ENCODE measurements around the gene ANKRD49. TPM values are rescaled to one million over a fixed set of nuclear protein-coding genes. Genes with fewer than 3 reads are reported as not detected.
A peak's percentile ranks its signal among the peaks of the same experiment; 100 is the strongest.

The ANKRD49 gene
- 10 to 100 TPM; 61.3 to 64.1 TPM for total RNA-seq
- polyA plus RNA-seq: 10 to 100 TPM; 26.6 to 44.9 (median 30.9) TPM
- total RNA-seq: 31.0 to 88.7 (median 37.4) reads per million in 6 experiments

- Mint-ChIP-seq H3K36me3 (peaks cover 9 to 41% (median 16%) of the 10 kb centered on the region in 3 donors), H3K9me3 (no peaks in the 10 kb centered on the region), H3K4me1 (peaks cover 17 to 43% (median 41%) of the 10 kb centered on the region in 4 donors), H3K27ac (peak within 1 kb of the TSS; percentile 92 to 99 (median 98)), H3K27me3 (no peaks in the 10 kb centered on the region), H3K4me3 (peak within 1 kb of the TSS; percentile 92 to 99 (median 94))
- DNase-seq: peak; percentile 89 to 98 (median 98)
- POLR2A ChIA-PET: interaction anchor here (0.7 to 1.4 kb wide), 6 partner anchors 19 to 1896 kb away, joined by 3 to 6 read pairs (median 4); partner anchors contain the start of genes C11orf54, C11orf97, CCDC82 and JRKL
- ATAC-seq: peak; percentile 97 to 98
Observed at GRCh38 chr11:94493281-94494125, at the start of gene ANKRD49, which contains the start of gene MRE11. ANKRD49 (plus strand) TSS chr11:94493984; CDS start chr11:94496694, 2,710 bp downstream. MRE11 (minus strand) TSS chr11:94493844; CDS start chr11:94492801, 1,043 bp downstream.

- Mint-ChIP-seq H3K9me3 (no peaks in the 10 kb centered on the region), H3K4me3 (no peak overlapping the region), H3K4me1 (no peaks in the 10 kb centered on the region), H3K36me3 (peaks cover 11 to 81% (median 42%) of the 10 kb centered on the region in 3 donors), H3K27ac (no peak overlapping the region), H3K27me3 (no peaks in the 10 kb centered on the region)
- POLR2A ChIA-PET: no interaction called here
- ATAC-seq (no peak), DNase-seq (no peak)
Observed at GRCh38 chr11:94445641-94446040, 48.1 kb upstream of the ANKRD49 start.

- Mint-ChIP-seq H3K9me3 (no peaks in the 10 kb centered on the region), H3K27me3 (no peaks in the 10 kb centered on the region), H3K36me3 (peaks cover 11 to 77% (median 31%) of the 10 kb centered on the region in 3 donors), H3K27ac (no peak overlapping the region), H3K4me3 (no peak overlapping the region), H3K4me1 (no peaks in the 10 kb centered on the region)
- POLR2A ChIA-PET: no interaction called here
- DNase-seq (no peak), ATAC-seq (no peak)
Observed at GRCh38 chr11:94447149-94447548, 46.6 kb upstream of the ANKRD49 start.

- DNase-seq: no peak
- no peak overlapping the region for H3K4me3 Mint-ChIP-seq
- POLR2A ChIA-PET: no interaction called here
- H3K9me3 Mint-ChIP-seq: peaks cover 0 to 6% (median 0%) of the 10 kb centered on the region in 9 donors
- H3K4me1 Mint-ChIP-seq: peaks cover 0 to 1% (median 0%) of the 10 kb centered on the region in 4 donors
- H3K36me3 Mint-ChIP-seq: peaks cover 16 to 70% (median 28%) of the 10 kb centered on the region in 3 donors
- H3K27me3 Mint-ChIP-seq: no peaks in the 10 kb centered on the region
- no peak for ATAC-seq
- H3K27ac Mint-ChIP-seq: no peak overlapping the region
Observed at GRCh38 chr11:94449029-94449428, 44.8 kb upstream of the ANKRD49 start.

- no peak for DNase-seq
- POLR2A ChIA-PET: no interaction called here
- peaks cover 0 to 1% (median 0%) of the 10 kb centered on the region in 4 donors for H3K4me1 Mint-ChIP-seq
- no peak overlapping the region for H3K4me3 Mint-ChIP-seq
- H3K9me3 Mint-ChIP-seq: peaks cover 0 to 6% (median 0%) of the 10 kb centered on the region in 9 donors
- ATAC-seq: no peak
- peaks cover 12 to 69% (median 24%) of the 10 kb centered on the region in 3 donors for H3K36me3 Mint-ChIP-seq
- H3K27me3 Mint-ChIP-seq: no peaks in the 10 kb centered on the region
- no peak overlapping the region for H3K27ac Mint-ChIP-seq
Observed at GRCh38 chr11:94449437-94449836, 44.3 kb upstream of the ANKRD49 start.

- H3K27me3 Mint-ChIP-seq: no peaks in the 10 kb centered on the region
- no peak overlapping the region for H3K27ac Mint-ChIP-seq
- ATAC-seq (no peak), DNase-seq (no peak)
- POLR2A ChIA-PET: no interaction called here
- H3K4me1 Mint-ChIP-seq: peaks cover 0 to 1% (median 0%) of the 10 kb centered on the region in 4 donors
- H3K36me3 Mint-ChIP-seq: peaks cover 12 to 68% (median 26%) of the 10 kb centered on the region in 3 donors
- H3K9me3 Mint-ChIP-seq: peaks cover 0 to 6% (median 0%) of the 10 kb centered on the region in 9 donors
- H3K4me3 Mint-ChIP-seq: no peak overlapping the region
Observed at GRCh38 chr11:94450048-94450447, 43.7 kb upstream of the ANKRD49 start.

GRCh38 chr11:94452988-94453387 is 40.8 kb upstream of the ANKRD49 start:
- ATAC-seq (no peak), DNase-seq (no peak)
- no peak overlapping the region for H3K27ac Mint-ChIP-seq
- H3K4me3 Mint-ChIP-seq: no peak overlapping the region
- H3K4me1 Mint-ChIP-seq: peaks cover 0 to 2% (median under 1%) of the 10 kb centered on the region in 4 donors
- no peaks in the 10 kb centered on the region for H3K27me3 Mint-ChIP-seq
- POLR2A ChIA-PET: no interaction called here
- H3K36me3 Mint-ChIP-seq: peaks cover 12 to 71% (median 28%) of the 10 kb centered on the region in 3 donors
- peaks cover 0 to 6% (median 0%) of the 10 kb centered on the region in 9 donors for H3K9me3 Mint-ChIP-seq

GRCh38 chr11:94454301-94454700 is 39.5 kb upstream of the ANKRD49 start:
- Mint-ChIP-seq H3K27me3 (no peaks in the 10 kb centered on the region), H3K27ac (no peak overlapping the region), H3K4me3 (no peak overlapping the region), H3K4me1 (peaks cover 0 to 2% (median under 1%) of the 10 kb centered on the region in 4 donors), H3K9me3 (peaks cover 0 to 6% (median 0%) of the 10 kb centered on the region in 9 donors), H3K36me3 (peaks cover 13 to 71% (median 32%) of the 10 kb centered on the region in 3 donors)
- POLR2A ChIA-PET: no interaction called here
- DNase-seq: no peak
- no peak for ATAC-seq

GRCh38 chr11:94455861-94456260 is 37.9 kb upstream of the ANKRD49 start:
- Mint-ChIP-seq H3K27ac (no peak overlapping the region), H3K27me3 (no peaks in the 10 kb centered on the region), H3K4me1 (peaks cover 0 to 2% (median under 1%) of the 10 kb centered on the region in 4 donors), H3K9me3 (peaks cover 0 to 6% (median 0%) of the 10 kb centered on the region in 9 donors), H3K36me3 (peaks cover 24 to 79% (median 42%) of the 10 kb centered on the region in 3 donors), H3K4me3 (no peak overlapping the region)
- no peak for ATAC-seq
- POLR2A ChIA-PET: no interaction called here
- DNase-seq: no peak

GRCh38 chr11:94457118-94458029 is 36.4 kb upstream of the ANKRD49 start:
- Mint-ChIP-seq H3K9me3 (peaks cover 0 to 6% (median 0%) of the 10 kb centered on the region in 9 donors), H3K27ac (peak overlapping the region in 1 of 10 donors; percentile 35), H3K36me3 (peaks cover 31 to 86% (median 54%) of the 10 kb centered on the region in 3 donors), H3K27me3 (no peaks in the 10 kb centered on the region), H3K4me1 (peaks cover 0 to 3% (median under 1%) of the 10 kb centered on the region in 4 donors), H3K4me3 (no peak overlapping the region)
- POLR2A ChIA-PET: no interaction called here
- DNase-seq (no peak), ATAC-seq (no peak)

- no peak for ATAC-seq
- no peak overlapping the region for H3K27ac Mint-ChIP-seq
- no peaks in the 10 kb centered on the region for H3K9me3 Mint-ChIP-seq
- H3K4me3 Mint-ChIP-seq: no peak overlapping the region
- H3K36me3 Mint-ChIP-seq: peaks cover 29 to 89% (median 59%) of the 10 kb centered on the region in 3 donors
- no peak for DNase-seq
- no peaks in the 10 kb centered on the region for H3K27me3 Mint-ChIP-seq
- H3K4me1 Mint-ChIP-seq: peaks cover 0 to 4% (median 0%) of the 10 kb centered on the region in 4 donors
- POLR2A ChIA-PET: no interaction called here
Observed at GRCh38 chr11:94459576-94459975, 34.2 kb upstream of the ANKRD49 start.

- peaks cover 7 to 16% (median 11%) of the 10 kb centered on the region in 4 donors for H3K4me1 Mint-ChIP-seq
- ATAC-seq (no peak), DNase-seq (no peak)
- H3K36me3 Mint-ChIP-seq: peaks cover 24 to 80% (median 54%) of the 10 kb centered on the region in 3 donors
- no peaks in the 10 kb centered on the region for H3K27me3 Mint-ChIP-seq
- H3K9me3 Mint-ChIP-seq: no peaks in the 10 kb centered on the region
- no peak overlapping the region for H3K27ac Mint-ChIP-seq
- POLR2A ChIA-PET: no interaction called here
- H3K4me3 Mint-ChIP-seq: no peak overlapping the region
Observed at GRCh38 chr11:94469416-94469815, 24.4 kb upstream of the ANKRD49 start.
